Mucosa of descending colon (tissue), 3 donors: ENCODE results near the gene TDP2. TPM values are rescaled to one million over a fixed set of nuclear protein-coding genes. Genes with fewer than 3 reads are reported as not detected.
A peak's percentile ranks its signal among the peaks of the same experiment; 100 is the strongest.

Experiments used
- ATAC-seq: fragments of 200-7000 bp; cut with Tn5 transposase; one replicate; pipeline ENCODE4 v1.9.1; 2020; ENCODE audit warnings: mild to moderate bottlenecking, moderate library complexity
- DNase-seq, 3 donors: peaks; one replicate each; pipeline ENCODE4 v3.0.0-alpha.2; 2020
- H3K36me3 ChIP-seq: fragments of 200-600 bp; one replicate; pipeline ENCODE4 v1.8.0; 2021; ENCODE audit warnings: low read depth, mild to moderate bottlenecking
- H3K4me1 ChIP-seq: fragments of 200-600 bp; one replicate; pipeline ENCODE4 v1.8.0; 2021; ENCODE audit warnings: low read depth, mild to moderate bottlenecking
- H3K4me3 ChIP-seq: fragments of 200-600 bp; one replicate; pipeline ENCODE4 v1.8.0; 2021; ENCODE audit warnings: mild to moderate bottlenecking
- H3K9me3 ChIP-seq: fragments of 200-600 bp; one replicate; pipeline ENCODE4 v1.8.0; 2021; ENCODE audit warnings: mild to moderate bottlenecking
- intact Hi-C, 2 donors: fragments of 100-400 bp; cut with DNase I in 1 of 2; cut with micrococcal nuclease in 1 of 2; formaldehyde crosslinking; loops; one replicate each; pipeline versions ENCODE4 v1.11.0 to v1.11.1; 2022; cut with DNase I, micrococcal nuclease
- long read RNA-seq, 2 donors: library from polyadenylated mRNA; unstranded; transcript quantifications; one replicate each; pipeline ENCODE4 v2.0.0, GENCODE V29; 2019 to 2021
- total RNA-seq, 3 donors: library from RNA; stranded (reverse); fragmentation: NEBNext Ultra II Directional in 2 of 3; extraction: Animal tissue kit (Norgen Biotek cat#: 25700) in 2 of 3; gene quantifications; one replicate each; pipeline versions ENCODE4 v1.2.1 to v1.2.4, GENCODE V29; 2021 to 2023
- TF ChIP-seq, protein P1 (sequence below): fragments of 200-600 bp; IDR thresholded peaks from one replicate; pipeline ENCODE4 v1.8.0; 2022; ENCODE audit warnings: antibody characterized with exemption, mild to moderate bottlenecking
- donor health status: DM: no; HTN: no; CAD: no; lungs with moderate emphysema.
- donor health status: DM: no; HTN: no; CAD: no.
- donor health status: DM: no; HTN: yes; CAD: no.

TDP2 gene, protein sequence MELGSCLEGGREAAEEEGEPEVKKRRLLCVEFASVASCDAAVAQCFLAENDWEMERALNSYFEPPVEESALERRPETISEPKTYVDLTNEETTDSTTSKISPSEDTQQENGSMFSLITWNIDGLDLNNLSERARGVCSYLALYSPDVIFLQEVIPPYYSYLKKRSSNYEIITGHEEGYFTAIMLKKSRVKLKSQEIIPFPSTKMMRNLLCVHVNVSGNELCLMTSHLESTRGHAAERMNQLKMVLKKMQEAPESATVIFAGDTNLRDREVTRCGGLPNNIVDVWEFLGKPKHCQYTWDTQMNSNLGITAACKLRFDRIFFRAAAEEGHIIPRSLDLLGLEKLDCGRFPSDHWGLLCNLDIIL
- 100 to 1,000 TPM; 146 to 343 (median 173) TPM for total RNA-seq
- long read RNA-seq, donor 1, transcript TDP2-202 (7 exons, 2,071 nt), result major isoform, 167 of 236 reads
- long read RNA-seq, donor 1, partial matches to known transcripts, result 41 of 236 reads
- long read RNA-seq, donor 1, other reads (novel, unspliced or antisense), result 26 of 236 reads
- long read RNA-seq, donor 2, transcript TDP2-205 (2 exons, 714 nt), result minor isoform, 7 of 258 reads
- long read RNA-seq, donor 2, transcript TDP2-202 (7 exons, 2,071 nt), result major isoform, 184 of 258 reads
- long read RNA-seq, donor 2, partial matches to known transcripts, result 41 of 258 reads
- long read RNA-seq, donor 2, other reads (novel, unspliced or antisense), result 26 of 258 reads

DNA sequence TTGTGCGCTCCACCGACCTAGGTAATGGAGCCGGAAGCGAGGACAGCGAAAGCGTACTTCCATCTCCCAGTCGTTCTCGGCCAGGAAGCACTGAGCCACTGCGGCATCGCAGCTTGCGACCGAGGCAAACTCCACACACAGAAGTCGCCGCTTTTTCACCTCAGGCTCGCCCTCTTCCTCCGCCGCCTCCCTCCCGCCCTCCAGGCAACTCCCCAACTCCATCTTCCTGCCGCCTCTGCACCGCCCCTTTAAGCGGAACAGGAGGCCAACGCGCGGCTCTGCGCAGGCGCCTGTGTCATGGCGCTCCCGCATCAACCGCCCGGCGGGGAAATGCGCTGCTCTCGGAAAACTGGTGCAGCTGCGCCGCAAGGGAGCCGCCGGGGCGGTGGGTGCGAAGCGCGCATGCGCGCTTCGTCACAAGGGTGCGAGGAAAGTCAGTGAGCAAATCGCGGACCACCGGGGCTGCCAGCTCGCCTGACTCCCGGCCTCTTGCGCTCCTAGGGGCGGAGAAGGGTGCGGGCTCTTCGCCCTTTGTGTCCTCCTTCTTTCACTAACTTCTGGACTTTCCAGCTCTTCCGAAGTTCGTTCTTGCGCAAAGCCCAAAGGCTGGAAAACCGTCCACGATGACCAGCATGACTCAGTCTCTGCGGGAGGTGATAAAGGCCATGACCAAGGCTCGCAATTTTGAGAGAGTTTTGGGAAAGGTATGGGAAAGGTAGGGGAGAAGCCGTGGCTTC, at the start of gene TDP2, which contains the start of gene ACOT13:
TSS of gene TDP2 (minus strand) at position 259 of the 737 bp plus-strand sequence. CDS start at position 222, 37 bp downstream.
TSS of gene ACOT13 (plus strand) at position 437 of the 737 bp plus-strand sequence. CDS start at position 624, 187 bp downstream.
- intact Hi-C loops, result loop anchor here in 1 of 2 donors (10.0 kb wide), 1 partner anchor 108 kb away; the partner anchor contains the start of gene GMNN

DNA sequence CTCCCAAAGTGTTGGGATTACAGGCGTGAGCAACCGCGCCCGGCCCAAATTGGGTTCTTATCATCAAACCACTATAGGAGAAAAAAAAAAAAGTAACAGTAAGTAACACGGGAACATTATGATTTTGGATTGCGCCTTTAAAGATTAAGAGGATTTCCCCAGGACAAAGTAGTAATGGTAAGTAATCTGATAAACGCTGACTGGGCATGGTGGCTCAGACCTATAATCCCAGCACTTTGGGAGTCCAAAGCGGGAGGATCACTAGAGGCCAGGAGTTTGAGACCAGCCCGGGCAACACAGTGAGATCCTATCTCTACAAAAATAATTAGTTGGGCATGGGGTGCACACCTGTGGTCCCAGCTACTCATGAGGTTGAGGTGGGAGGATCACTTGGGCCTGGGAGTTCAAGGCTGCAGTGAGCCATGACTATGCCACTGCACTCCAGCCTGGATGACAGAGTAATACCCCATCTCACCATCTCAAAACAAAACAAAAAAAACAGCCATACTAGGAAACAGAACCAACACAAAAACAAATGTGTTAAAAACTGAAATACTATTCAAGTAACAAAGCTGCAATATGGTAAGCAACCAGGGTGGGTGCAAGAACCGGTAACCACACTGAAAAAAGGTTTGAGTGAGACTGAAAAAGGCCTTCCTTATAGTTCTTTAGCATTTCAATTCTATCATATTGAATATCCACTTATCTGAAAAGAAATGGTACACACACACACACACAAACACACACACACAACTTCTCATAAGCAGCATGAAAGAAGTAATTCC, 44.0 kb upstream of the TDP2 start:
- intact Hi-C loops, result loop anchor here in 1 of 2 donors (10.0 kb wide), 1 partner anchor 54 kb away; no protein-coding TSS in a partner anchor

More for the DNA sequence above, at the start of gene TDP2, which contains the start of gene ACOT13:
- TF ChIP-seq, protein P1, sequence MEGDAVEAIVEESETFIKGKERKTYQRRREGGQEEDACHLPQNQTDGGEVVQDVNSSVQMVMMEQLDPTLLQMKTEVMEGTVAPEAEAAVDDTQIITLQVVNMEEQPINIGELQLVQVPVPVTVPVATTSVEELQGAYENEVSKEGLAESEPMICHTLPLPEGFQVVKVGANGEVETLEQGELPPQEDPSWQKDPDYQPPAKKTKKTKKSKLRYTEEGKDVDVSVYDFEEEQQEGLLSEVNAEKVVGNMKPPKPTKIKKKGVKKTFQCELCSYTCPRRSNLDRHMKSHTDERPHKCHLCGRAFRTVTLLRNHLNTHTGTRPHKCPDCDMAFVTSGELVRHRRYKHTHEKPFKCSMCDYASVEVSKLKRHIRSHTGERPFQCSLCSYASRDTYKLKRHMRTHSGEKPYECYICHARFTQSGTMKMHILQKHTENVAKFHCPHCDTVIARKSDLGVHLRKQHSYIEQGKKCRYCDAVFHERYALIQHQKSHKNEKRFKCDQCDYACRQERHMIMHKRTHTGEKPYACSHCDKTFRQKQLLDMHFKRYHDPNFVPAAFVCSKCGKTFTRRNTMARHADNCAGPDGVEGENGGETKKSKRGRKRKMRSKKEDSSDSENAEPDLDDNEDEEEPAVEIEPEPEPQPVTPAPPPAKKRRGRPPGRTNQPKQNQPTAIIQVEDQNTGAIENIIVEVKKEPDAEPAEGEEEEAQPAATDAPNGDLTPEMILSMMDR, result peak; percentile 41
- Histone ChIP-seq H3K4me1 (peaks cover 24% of the 10 kb centered on the region), H3K9me3 (no peaks in the 10 kb centered on the region), H3K36me3 (no peaks in the 10 kb centered on the region), H3K4me3 (peak within 1 kb of the TSS; percentile 92)
- ATAC-seq, result peak; percentile 95
- peak; percentile 94 to 98 (median 97) for DNase-seq

GRCh38 chr6:24709014-24709711, 42.5 kb upstream of the TDP2 start:
- no peaks in the 10 kb centered on the region for H3K9me3 ChIP-seq
- H3K4me1 ChIP-seq, result peaks cover 9% of the 10 kb centered on the region
- peaks cover 14% of the 10 kb centered on the region for H3K36me3 ChIP-seq
- H3K4me3 ChIP-seq, result no peak overlapping the region
- DNase-seq, result no peak
- intact Hi-C loops, result loop anchor here in 1 of 2 donors (5.0 kb wide), 1 partner anchor 277 kb away; no protein-coding TSS in a partner anchor
- TF ChIP-seq, protein P1, result no peak
- no peak for ATAC-seq

More for the DNA sequence above, 44.0 kb upstream of the TDP2 start:
- no peak for ATAC-seq
- DNase-seq, result no peak
- TF ChIP-seq, protein P1, result no peak
- no peaks in the 10 kb centered on the region for H3K9me3 ChIP-seq
- peaks cover 25% of the 10 kb centered on the region for H3K4me1 ChIP-seq
- H3K4me3 ChIP-seq, result no peak overlapping the region
- peaks cover 19% of the 10 kb centered on the region for H3K36me3 ChIP-seq

DNA sequence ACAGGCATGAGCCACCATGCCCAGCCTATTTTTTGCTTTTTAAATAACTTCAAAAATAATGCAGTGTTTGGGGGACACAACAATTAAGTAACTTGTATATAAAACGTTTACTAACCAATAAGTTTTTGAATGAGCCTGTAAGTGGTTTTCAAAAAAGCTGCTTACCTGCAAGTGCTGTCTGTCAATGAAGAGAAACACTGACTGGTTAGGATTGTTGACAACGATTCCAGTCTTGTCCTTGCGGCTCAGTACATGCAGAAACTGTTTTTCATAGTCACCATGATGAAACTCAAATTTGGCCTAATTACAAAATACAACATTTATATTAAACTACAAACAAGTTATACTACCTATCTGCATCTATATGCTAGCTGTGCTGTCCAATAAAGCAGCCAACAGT, 41.9 kb upstream of the TDP2 start:
- Histone ChIP-seq H3K9me3 (no peaks in the 10 kb centered on the region), H3K36me3 (peaks cover 14% of the 10 kb centered on the region), H3K4me3 (no peak overlapping the region), H3K4me1 (peaks cover 8% of the 10 kb centered on the region)
- ATAC-seq (no peak), DNase-seq (no peak)
- intact Hi-C loops, result loop anchor here in 1 of 2 donors (5.0 kb wide), 1 partner anchor 276 kb away; no protein-coding TSS in a partner anchor
- TF ChIP-seq, protein P1, result no peak
